ENCODE results near the gene ROBO3.

The ROBO3 gene

DNA sequence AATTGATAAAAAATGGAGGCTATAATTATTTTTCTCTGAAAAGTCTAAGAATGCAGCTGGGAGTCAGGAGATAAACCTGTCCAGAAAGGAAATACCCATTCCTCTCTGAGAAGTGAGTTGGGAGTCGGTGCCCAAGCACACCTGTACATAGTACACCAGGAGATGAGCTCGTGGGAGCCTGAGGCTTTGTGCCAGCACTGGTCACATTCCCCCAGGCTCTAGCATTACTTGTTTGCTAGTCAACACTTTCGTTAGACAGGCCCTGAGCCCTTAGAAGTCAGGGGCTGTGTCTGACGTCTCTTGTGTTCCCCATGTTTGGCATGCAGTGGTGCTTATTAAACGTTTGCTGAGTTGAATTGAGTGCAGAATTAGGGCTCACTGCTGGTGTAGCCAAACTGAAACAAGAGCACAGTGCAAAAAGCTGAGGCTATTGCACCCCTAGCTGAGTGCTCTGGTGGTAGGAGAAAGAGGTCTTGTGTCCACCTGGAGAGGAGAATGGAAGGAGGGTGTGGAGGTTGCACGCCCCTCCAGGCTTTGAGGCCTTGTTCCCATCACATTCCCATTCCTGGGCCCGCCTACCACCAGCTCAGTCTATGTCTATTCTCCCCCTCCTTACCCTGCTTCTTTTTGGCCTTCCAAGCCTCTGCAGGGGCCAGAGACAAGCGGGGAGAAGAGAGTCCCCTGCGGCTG is 25.6 kb downstream of the ROBO3 start:
- H3K4me1 Mint-ChIP-seq (ENCODE audit: low read depth), result no peaks in the 10 kb centered on the region
- no peaks in the 10 kb centered on the region for H3K36me3 Mint-ChIP-seq (ENCODE audit: low read depth)
- H3K27ac Mint-ChIP-seq, result no peak overlapping the region
- H3K9me3 Mint-ChIP-seq, result no peaks in the 10 kb centered on the region
- no peak overlapping the region for H3K4me3 Mint-ChIP-seq
- peaks cover 3% of the 10 kb centered on the region for H3K27me3 Mint-ChIP-seq

DNA sequence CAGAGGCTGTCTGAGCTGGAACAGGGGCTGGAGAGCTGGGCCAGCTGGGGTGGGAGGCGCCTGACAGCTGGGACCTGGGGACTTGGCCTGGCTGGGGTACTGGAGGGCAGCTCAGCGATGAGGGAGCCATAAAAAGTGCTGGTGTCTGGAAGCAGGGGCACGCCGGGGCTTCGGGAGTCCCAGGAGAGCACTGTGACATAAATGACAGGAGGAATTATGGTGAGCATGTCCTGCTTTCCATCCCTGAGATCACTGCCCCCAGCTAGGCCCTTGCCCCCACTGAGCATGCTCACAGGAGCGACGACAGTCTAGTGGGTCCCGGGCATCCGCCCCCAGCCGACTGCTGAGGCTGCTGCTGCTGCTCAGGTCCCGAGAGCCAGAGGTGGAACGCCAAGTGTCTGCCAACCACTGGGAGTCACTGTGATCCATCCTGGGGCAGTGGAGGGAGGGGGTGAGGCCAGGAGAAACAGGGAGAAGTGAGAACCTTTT is 26.2 kb downstream of the ROBO3 start:
- Mint-ChIP-seq H3K4me3 (no peak overlapping the region), H3K4me1 (ENCODE audit: low read depth) (no peaks in the 10 kb centered on the region), H3K9me3 (no peaks in the 10 kb centered on the region), H3K36me3 (ENCODE audit: low read depth) (no peaks in the 10 kb centered on the region), H3K27ac (no peak overlapping the region), H3K27me3 (peaks cover 3% of the 10 kb centered on the region)

DNA sequence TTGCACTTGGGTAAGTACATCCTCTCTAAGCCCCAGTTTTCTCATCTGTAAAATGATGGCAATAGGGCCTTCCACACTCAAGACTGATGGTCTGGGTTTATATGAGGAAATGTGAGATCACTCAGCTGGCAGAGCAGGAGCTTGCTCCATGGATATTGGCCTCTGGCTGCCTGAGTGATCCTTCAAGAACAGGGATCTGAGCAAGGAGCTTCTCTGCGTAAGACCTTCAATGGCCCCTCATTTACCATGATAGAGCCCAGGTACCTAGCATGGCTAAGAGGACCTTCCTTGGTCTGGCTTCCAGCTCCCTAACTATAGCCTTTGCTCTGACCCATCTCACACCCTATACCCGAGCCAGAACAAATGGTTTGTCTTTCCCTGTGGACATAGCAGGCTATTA is 26.9 kb downstream of the ROBO3 start:
- Mint-ChIP-seq H3K36me3 (ENCODE audit: low read depth) (no peaks in the 10 kb centered on the region), H3K4me3 (no peak overlapping the region), H3K27ac (no peak overlapping the region), H3K9me3 (no peaks in the 10 kb centered on the region), H3K27me3 (peaks cover 3% of the 10 kb centered on the region), H3K4me1 (ENCODE audit: low read depth) (no peaks in the 10 kb centered on the region)

GRCh38 chr11:124892750-124893454 is 27.7 kb downstream of the ROBO3 start:
- H3K27ac Mint-ChIP-seq, result no peak overlapping the region
- H3K27me3 Mint-ChIP-seq, result peaks cover 3% of the 10 kb centered on the region
- H3K9me3 Mint-ChIP-seq, result no peaks in the 10 kb centered on the region
- H3K4me1 Mint-ChIP-seq (ENCODE audit: low read depth), result no peaks in the 10 kb centered on the region
- H3K4me3 Mint-ChIP-seq, result no peak overlapping the region
- H3K36me3 Mint-ChIP-seq (ENCODE audit: low read depth), result no peaks in the 10 kb centered on the region

DNA sequence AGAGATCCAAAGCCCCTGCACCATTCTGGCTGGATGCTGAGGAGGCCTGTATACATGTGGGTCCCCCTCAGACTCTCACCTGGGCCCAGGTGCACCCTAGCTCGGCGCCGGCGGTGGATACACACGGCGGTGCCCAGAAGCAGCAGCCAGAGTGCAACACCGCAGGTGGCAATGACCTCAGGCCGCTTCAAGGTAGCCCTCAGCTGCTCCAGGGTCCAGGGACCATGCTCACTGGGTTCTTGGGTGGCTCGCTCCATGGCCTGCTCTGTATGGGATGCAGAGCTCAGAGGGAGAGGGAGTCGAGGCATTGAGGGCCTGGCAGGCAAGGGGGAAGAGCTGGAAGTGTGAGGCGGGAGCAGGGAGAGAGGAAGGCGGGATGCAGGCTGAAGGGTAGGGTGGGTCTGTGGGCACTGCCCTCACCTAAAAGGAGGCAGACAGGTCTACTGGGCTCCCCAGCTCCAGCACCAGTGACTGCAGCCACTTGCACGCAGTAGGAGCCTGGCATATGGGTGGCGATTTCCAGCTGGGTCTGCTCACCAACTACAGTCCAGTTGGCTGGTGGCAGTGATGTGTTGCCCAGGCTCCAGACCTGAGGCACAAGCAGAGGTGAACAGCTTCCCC is 28.7 kb downstream of the ROBO3 start:
- Mint-ChIP-seq H3K36me3 (ENCODE audit: low read depth) (no peaks in the 10 kb centered on the region), H3K4me3 (no peak overlapping the region), H3K27ac (no peak overlapping the region), H3K9me3 (no peaks in the 10 kb centered on the region), H3K27me3 (no peaks in the 10 kb centered on the region), H3K4me1 (ENCODE audit: low read depth) (no peaks in the 10 kb centered on the region)

- Mint-ChIP-seq H3K36me3 (ENCODE audit: low read depth) (no peaks in the 10 kb centered on the region), H3K27me3 (peaks cover 6% of the 10 kb centered on the region), H3K4me3 (no peak overlapping the region), H3K4me1 (ENCODE audit: low read depth) (no peaks in the 10 kb centered on the region), H3K27ac (no peak overlapping the region), H3K9me3 (no peaks in the 10 kb centered on the region)
These were observed 29.6 kb downstream of the ROBO3 start for GRCh38 chr11:124894606-124895430.

DNA sequence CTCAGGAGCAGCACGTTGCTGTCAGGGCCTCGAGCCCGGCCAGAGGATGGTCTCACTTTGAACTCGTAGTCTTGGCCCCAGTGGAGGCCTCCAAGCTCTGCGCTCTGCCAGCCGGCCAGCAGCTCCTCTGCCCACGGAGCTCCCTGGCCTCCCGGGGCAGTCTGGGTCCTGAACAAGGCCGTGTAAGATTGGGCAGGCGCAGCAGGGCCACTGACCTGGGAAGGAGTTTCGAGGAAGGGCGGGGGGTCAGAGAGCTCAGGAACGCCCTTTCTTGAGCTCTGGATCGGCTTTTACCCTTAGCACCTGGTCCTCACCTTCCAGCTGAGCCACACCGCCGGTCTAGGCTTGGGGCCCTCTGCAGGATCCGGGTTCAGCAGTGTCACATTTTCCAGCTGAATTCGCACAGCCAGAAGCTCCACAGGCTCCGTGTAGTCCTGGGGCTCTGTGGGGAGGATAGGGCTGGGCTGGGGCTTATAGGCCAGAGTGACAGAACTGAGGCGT is 30.3 kb downstream of the ROBO3 start:
- peaks cover 9% of the 10 kb centered on the region for H3K27me3 Mint-ChIP-seq
- H3K9me3 Mint-ChIP-seq, result no peaks in the 10 kb centered on the region
- no peak overlapping the region for H3K4me3 Mint-ChIP-seq

GRCh38 chr11:124896071-124896750 is 31.0 kb downstream of the ROBO3 start:
- peaks cover 13% of the 10 kb centered on the region for H3K27me3 Mint-ChIP-seq
- H3K36me3 Mint-ChIP-seq (ENCODE audit: low read depth), result no peaks in the 10 kb centered on the region
- H3K27ac Mint-ChIP-seq, result no peak overlapping the region

More for the DNA sequence above, 30.3 kb downstream of the ROBO3 start:
- Mint-ChIP-seq H3K36me3 (ENCODE audit: low read depth) (no peaks in the 10 kb centered on the region), H3K4me1 (ENCODE audit: low read depth) (no peaks in the 10 kb centered on the region), H3K27ac (no peak overlapping the region)

DNA sequence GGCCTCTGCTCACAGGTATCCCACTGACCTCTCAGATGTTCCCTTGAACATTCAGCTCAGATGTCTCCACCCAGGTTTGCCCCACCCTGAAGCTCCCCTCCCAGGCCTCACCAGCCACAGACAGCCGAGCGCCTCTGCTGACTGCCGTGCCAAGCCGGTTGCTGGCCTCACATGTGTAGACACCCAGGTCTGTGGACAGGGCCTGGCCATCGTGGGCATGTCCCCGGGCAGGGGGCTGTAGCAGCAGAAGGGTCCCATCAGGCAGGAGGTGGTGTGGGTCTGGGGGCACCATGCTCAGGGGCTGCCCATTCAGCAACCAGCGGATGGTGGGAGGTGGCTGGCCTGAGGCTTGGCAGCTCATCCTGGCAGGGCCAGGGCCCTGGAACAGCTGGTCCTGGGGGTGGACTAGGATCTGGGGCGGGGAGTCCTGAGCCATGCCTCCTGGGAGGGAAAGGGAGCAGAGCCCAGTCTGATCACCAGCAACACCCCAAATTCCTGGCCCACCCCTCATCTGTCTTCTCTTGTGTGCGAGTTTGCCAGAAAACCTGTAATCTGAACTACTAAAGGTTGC is 31.7 kb downstream of the ROBO3 start:
- Mint-ChIP-seq H3K27ac (no peak overlapping the region), H3K27me3 (peaks cover 20% of the 10 kb centered on the region), H3K9me3 (no peaks in the 10 kb centered on the region), H3K4me3 (no peak overlapping the region), H3K36me3 (ENCODE audit: low read depth) (no peaks in the 10 kb centered on the region), H3K4me1 (ENCODE audit: low read depth) (no peaks in the 10 kb centered on the region)

More at GRCh38 chr11:124896071-124896750, 31.0 kb downstream of the ROBO3 start:
- no peaks in the 10 kb centered on the region for H3K9me3 Mint-ChIP-seq
- H3K4me1 Mint-ChIP-seq (ENCODE audit: low read depth), result no peaks in the 10 kb centered on the region
- H3K4me3 Mint-ChIP-seq, result no peak overlapping the region

DNA sequence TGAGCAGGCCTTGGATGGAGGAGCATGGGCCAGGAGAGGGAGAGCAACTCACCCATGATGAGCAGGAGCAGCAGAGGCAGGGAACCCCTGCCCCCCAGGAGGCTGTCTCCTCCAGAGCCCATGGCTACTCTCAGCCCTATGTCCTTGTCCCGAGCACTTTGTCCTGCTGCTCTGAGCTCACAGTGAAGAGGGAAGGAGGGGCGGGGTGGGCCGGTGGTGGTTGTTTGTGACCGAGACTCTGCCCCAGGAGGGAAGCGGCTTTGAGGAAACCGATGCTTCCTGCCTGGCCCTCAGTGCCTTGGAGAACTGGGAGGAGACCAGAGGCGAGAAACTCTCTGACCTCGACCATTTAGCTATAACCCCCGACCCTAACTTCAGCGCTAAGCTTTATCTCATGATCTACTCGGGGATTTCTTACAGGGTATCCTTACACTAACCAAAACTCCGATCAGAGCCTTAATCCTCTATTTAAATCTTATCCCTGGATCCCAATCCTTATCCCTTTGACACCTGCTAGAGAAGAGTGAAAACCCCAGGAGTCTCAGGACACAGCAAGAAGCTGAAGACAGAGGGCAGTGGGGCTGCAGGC is 32.5 kb downstream of the ROBO3 start, which contains the start of gene ROBO4:
TSS of gene ROBO4 (minus strand) at position 192 of the 589 bp plus-strand sequence. CDS start at position 122, 70 bp downstream.
- no peak within 1 kb of the TSS for H3K4me3 Mint-ChIP-seq
- H3K27me3 Mint-ChIP-seq, result peaks cover 26% of the 10 kb centered on the region
- no peaks in the 10 kb centered on the region for H3K4me1 Mint-ChIP-seq (ENCODE audit: low read depth)
- no peak within 1 kb of the TSS for H3K27ac Mint-ChIP-seq
- no peaks in the 10 kb centered on the region for H3K9me3 Mint-ChIP-seq
- H3K36me3 Mint-ChIP-seq (ENCODE audit: low read depth), result no peaks in the 10 kb centered on the region

DNA sequence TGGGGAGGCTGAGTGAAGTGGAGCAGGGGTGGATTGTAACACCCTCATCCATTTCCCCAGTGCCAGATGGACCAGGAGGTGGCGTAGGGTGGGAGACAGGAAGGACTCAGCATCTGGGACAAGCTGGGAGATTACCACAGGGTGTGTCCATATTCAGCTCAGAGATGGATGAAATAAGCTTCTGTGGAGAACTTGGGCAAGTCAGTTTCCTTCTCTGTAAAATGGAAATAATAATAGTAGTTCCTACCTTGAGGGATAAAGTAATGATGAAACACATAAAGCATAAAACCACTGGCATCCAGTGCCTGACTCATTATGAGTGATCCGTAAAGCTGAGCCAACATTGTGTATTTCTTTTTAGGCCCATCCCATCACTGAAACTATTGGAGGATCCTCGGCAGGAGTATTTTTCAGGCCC is 33.0 kb downstream of the ROBO3 start:
- no peaks in the 10 kb centered on the region for H3K4me1 Mint-ChIP-seq (ENCODE audit: low read depth)
- H3K27ac Mint-ChIP-seq, result no peak overlapping the region
- H3K9me3 Mint-ChIP-seq, result no peaks in the 10 kb centered on the region
- no peak overlapping the region for H3K4me3 Mint-ChIP-seq
- peaks cover 26% of the 10 kb centered on the region for H3K27me3 Mint-ChIP-seq
- H3K36me3 Mint-ChIP-seq (ENCODE audit: low read depth), result no peaks in the 10 kb centered on the region

DNA sequence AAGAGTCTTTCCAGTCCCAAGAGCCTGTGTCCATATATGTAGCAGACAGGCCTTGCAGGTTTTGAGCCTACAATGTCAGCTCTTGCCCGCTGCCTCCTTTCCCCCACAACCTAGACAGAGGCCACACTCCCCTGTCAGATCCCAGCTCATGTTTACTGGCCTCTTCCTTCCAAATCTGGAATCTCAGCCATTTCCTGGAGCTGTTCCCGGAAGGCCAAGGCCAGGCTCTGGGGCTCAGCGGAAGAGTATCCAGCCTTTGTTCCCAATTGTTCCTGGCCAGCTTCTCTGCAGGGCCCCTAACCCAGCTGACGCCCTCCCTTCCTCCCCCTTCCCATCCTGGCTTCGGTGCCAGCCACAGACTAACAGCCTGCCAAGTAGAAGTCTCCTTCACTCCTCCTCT is 33.5 kb downstream of the ROBO3 start:
- no peaks in the 10 kb centered on the region for H3K9me3 Mint-ChIP-seq
- H3K36me3 Mint-ChIP-seq (ENCODE audit: low read depth), result no peaks in the 10 kb centered on the region
- H3K4me1 Mint-ChIP-seq (ENCODE audit: low read depth), result no peaks in the 10 kb centered on the region
- H3K4me3 Mint-ChIP-seq, result no peak overlapping the region
- no peak overlapping the region for H3K27ac Mint-ChIP-seq
- peaks cover 26% of the 10 kb centered on the region for H3K27me3 Mint-ChIP-seq

- H3K4me3 Mint-ChIP-seq, result no peak overlapping the region
- no peak overlapping the region for H3K27ac Mint-ChIP-seq
- H3K9me3 Mint-ChIP-seq, result no peaks in the 10 kb centered on the region
- H3K36me3 Mint-ChIP-seq (ENCODE audit: low read depth), result no peaks in the 10 kb centered on the region
- no peaks in the 10 kb centered on the region for H3K4me1 Mint-ChIP-seq (ENCODE audit: low read depth)
- peaks cover 31% of the 10 kb centered on the region for H3K27me3 Mint-ChIP-seq
These were observed 34.3 kb downstream of the ROBO3 start for GRCh38 chr11:124899383-124900145.
